ENCODE measurements around the gene PHF14. TPM values are rescaled to one million over a fixed set of nuclear protein-coding genes. Genes with fewer than 3 reads are reported as not detected.

The PHF14 gene
- total RNA-seq, 1 experiment from 2014 or later, result 50.8 TPM

GRCh38 chr7:10977113-10977512, 3.4 kb downstream of the PHF14 start:
- H3K27ac Mint-ChIP-seq, result no peak overlapping the region
- peaks cover 2% of the 10 kb centered on the region; the same call in 1 of the 2 replicates for H3K4me1 ChIP-seq (ENCODE audit: insufficient read depth, low read length)
- H3K4me2 ChIP-seq (ENCODE audit: insufficient read depth, insufficient read length, low read length), result no peak overlapping the region
- H3K36me3 Mint-ChIP-seq (ENCODE audit: insufficient read depth in 1 of 3, low read depth in 3 of 3), result peaks cover 9 to 18% (median 16%) of the 10 kb centered on the region in 3 experiments
- no peaks in the 10 kb centered on the region; the same call in 1 of the 2 replicates for H3K27me3 Mint-ChIP-seq (ENCODE audit: low read depth)
- no peak overlapping the region for H2BK120ac ChIP-seq (ENCODE audit: low read depth, low read length, poor library complexity, severe bottlenecking)
- no peak overlapping the region for H2BK12ac ChIP-seq (ENCODE audit: insufficient read length, low read depth, low read length)
- no peak overlapping the region for H4K8ac ChIP-seq (replicated peaks; ENCODE audit: insufficient read length, low read depth, low read length)
- H3K18ac ChIP-seq (ENCODE audit: insufficient read length, low read depth, low read length), result no peak overlapping the region
- H4K20me1 ChIP-seq (ENCODE audit: control insufficient read depth, insufficient read depth, insufficient read length), result no peaks in the 10 kb centered on the region
- H3K14ac ChIP-seq (ENCODE audit: insufficient read depth, low read length), result no peak overlapping the region
- H3K9me3 ChIP-seq (ENCODE audit: control insufficient read depth, low read depth, low read length), result no peaks in the 10 kb centered on the region
- H3K9me3 Mint-ChIP-seq, result peaks cover 3 to 4% of the 10 kb centered on the region in 2 experiments; a peak in 4 of 5 replicates
- no peak for TF ChIP-seq CTCF (conservative IDR thresholded peaks at IDR 0.05)
- no peak overlapping the region for H3K27ac ChIP-seq (ENCODE audit: insufficient read length, low read depth, low read length)
- H3K4ac ChIP-seq (ENCODE audit: low read depth, low read length), result no peak overlapping the region
- no peak overlapping the region for H2BK5ac ChIP-seq (ENCODE audit: insufficient read length, low read length)
- H2BK20ac ChIP-seq (ENCODE audit: low read depth, low read length, poor library complexity, severe bottlenecking), result no peak overlapping the region
- no peak overlapping the region for H3K4me3 Mint-ChIP-seq
- no peaks in the 10 kb centered on the region for H3K79me1 ChIP-seq (ENCODE audit: insufficient read depth, low read depth, low read length, poor library complexity, severe bottlenecking)
- peaks cover 26 to 34% of the 10 kb centered on the region in 2 experiments for H3K4me1 Mint-ChIP-seq
- H2BK15ac ChIP-seq (ENCODE audit: low read depth, low read length), result no peak overlapping the region
- peaks cover 5% of the 10 kb centered on the region; the same call in 1 of the 2 replicates for H3K79me2 ChIP-seq (ENCODE audit: insufficient read depth, low read length)
- H3K23me2 ChIP-seq (ENCODE audit: insufficient read length, low read depth, low read length, poor library complexity, severe bottlenecking), result peaks cover 8% of the 10 kb centered on the region
- H3K27me3 ChIP-seq (ENCODE audit: insufficient read depth, low read length), result no peaks in the 10 kb centered on the region
- DNase-seq, result no peak
- H4K91ac ChIP-seq (ENCODE audit: insufficient read length, low read depth, low read length), result no peak overlapping the region
- H4K5ac ChIP-seq (ENCODE audit: insufficient read length, low read depth, low read length), result no peak overlapping the region
- H2AFZ ChIP-seq (ENCODE audit: low read length), result no peak overlapping the region
- no peak overlapping the region for H3K9ac ChIP-seq (ENCODE audit: extremely low read depth, insufficient read length, low read length)
- no CpG with 5 or more reads among the region's 4 CpGs for WGBS (ENCODE audit: extremely low coverage, insufficient read length, low lambda C conversion rate)
- no peak overlapping the region for H3T11ph ChIP-seq (ENCODE audit: low read length)
- no peak overlapping the region for H3K56ac ChIP-seq (ENCODE audit: insufficient read length, low read depth, low read length)
- no peak overlapping the region for H2AK5ac ChIP-seq (ENCODE audit: insufficient read length, low read length)
- H3K23ac ChIP-seq (ENCODE audit: insufficient read length, low read depth, low read length), result no peak overlapping the region

All from H9 (cell line).